Body of pancreas (tissue), 4 donors: ENCODE results near the gene PSMD3. TPM values are rescaled to one million over a fixed set of nuclear protein-coding genes. Genes with fewer than 3 reads are reported as not detected.
A peak's percentile ranks its signal among the peaks of the same experiment; 100 is the strongest.

Source experiments
- ATAC-seq: fragments of 150-250 bp; one replicate; pipeline ENCODE4 v1.9.1; 2016
- DNase-seq, 4 donors: peaks; one replicate each; pipeline ENCODE4 v3.0.0-alpha.2; 2019
- H3K27ac ChIP-seq, 4 donors: fragments of 200-600 bp; sonication (generic); 1 replicate in 3 of 4; 2 replicates in 1 of 4; pipeline versions ENCODE4 v1.5.1 to v1.6.1; 2016 to 2019; ENCODE audit warnings: mild to moderate bottlenecking in 1 of 4, mixed read lengths in 1 of 4, moderate library complexity in 1 of 4
- H3K27me3 ChIP-seq, 2 donors: fragments of 200-600 bp; sonication (generic); one replicate each; pipeline ENCODE4 v1.6.0; 2016; ENCODE audit warnings: mild to moderate bottlenecking in 1 of 2
- H3K36me3 ChIP-seq, 2 donors: fragments of 200-600 bp; sonication (generic); replicated peaks in 1 of 2; 2 replicates each; pipeline ENCODE4 v1.5.1; 2016; ENCODE audit warnings: low read depth in 2 of 2; ENCODE audit not compliant: insufficient read depth in 1 of 2
- H3K4me1 ChIP-seq: fragments of 200-600 bp; sonication (generic); one replicate; pipeline ENCODE4 v1.6.0; 2016
- H3K4me3 ChIP-seq, 2 donors: fragments of 200-600 bp; sonication (generic); 1 replicate in 1 of 2; 2 replicates in 1 of 2; pipeline ENCODE4 v1.5.1; 2016 to 2019
- H3K9me3 ChIP-seq, 3 donors: fragments of 200-600 bp; sonication (generic); 1 replicate in 2 of 3; 2 replicates in 1 of 3; pipeline ENCODE4 v1.5.1; 2016
- CTCF ChIP-seq, 7 experiments: fragments of 450-650 bp in 4 of 7; fragments of 200-600 bp in 3 of 7; sonication (generic) in 3 of 7; IDR thresholded peaks; one replicate each; pipeline ENCODE4 v1.5.1; 2016 to 2019; ENCODE audit warnings: antibody characterized with exemption in 7 of 7
- POLR2A ChIP-seq, 3 donors: fragments of 450-650 bp; IDR thresholded peaks; one replicate each; pipeline ENCODE4 v1.6.1; 2016; ENCODE audit warnings: antibody characterized with exemption in 3 of 3, mild to moderate bottlenecking in 2 of 3
- WGBS, 2 donors: methylation state at CpG; one replicate each; pipeline ENCODE4 v1.1.5; 2017; 5-methylcytosine and 5-hydroxymethylcytosine counted together
- intact Hi-C: fragments of 100-400 bp; cut with DNase I; formaldehyde crosslinking; loops from one replicate; pipeline ENCODE4 v1.15.1; 2023
- total RNA-seq, 2 donors: library from RNA; depleted of rRNA; stranded (reverse); fragments of >200 nt; gene quantifications; one replicate each; pipeline ENCODE4 v1.1.0, GENCODE V29; 2016

PSMD3 gene
- total RNA-seq, 2 donors from 2014 or later, result 39.6 to 40.2 TPM

GRCh38 chr17:39965017-39965699 lies 15.4 kb upstream of the PSMD3 start:
- H3K9me3 ChIP-seq, result no peaks in the 10 kb centered on the region
- no peaks in the 10 kb centered on the region for H3K4me1 ChIP-seq
- ATAC-seq, result no peak
- whole genome bisulfite sequencing, 2 donors, result 53 to 67% methylated on average over 6 to 8 of the region's 8 CpGs
- H3K4me3 ChIP-seq, result no peak overlapping the region
- intact Hi-C loops, result no loop called here
- no peak for DNase-seq
- H3K27ac ChIP-seq, result no peak overlapping the region
- TF ChIP-seq CTCF (IDR thresholded peaks at IDR 0.05), result no peak
- TF ChIP-seq POLR2A (IDR thresholded peaks at IDR 0.05), result no peak
- H3K27me3 ChIP-seq, result no peaks in the 10 kb centered on the region
- no peaks in the 10 kb centered on the region for H3K36me3 ChIP-seq

GRCh38 chr17:39966771-39967170 lies 13.8 kb upstream of the PSMD3 start:
- Histone ChIP-seq H3K27ac (peak overlapping the region in 1 of 4 donors; percentile 23), H3K9me3 (no peaks in the 10 kb centered on the region), H3K4me1 (no peaks in the 10 kb centered on the region), H3K36me3 (no peaks in the 10 kb centered on the region), H3K4me3 (no peak overlapping the region), H3K27me3 (no peaks in the 10 kb centered on the region)
- no peak for TF ChIP-seq CTCF (IDR thresholded peaks at IDR 0.05)
- 63 to 72% methylated on average over 6 of the region's 6 CpGs for WGBS, 2 donors
- ATAC-seq, result no peak
- intact Hi-C loops, result no loop called here
- DNase-seq, result no peak

GRCh38 chr17:39968761-39969160 lies 11.8 kb upstream of the PSMD3 start:
- no peak for DNase-seq
- intact Hi-C loops, result no loop called here
- H3K36me3 ChIP-seq, result no peaks in the 10 kb centered on the region
- H3K4me1 ChIP-seq, result no peaks in the 10 kb centered on the region
- H3K27ac ChIP-seq, result no peak overlapping the region
- no peak overlapping the region for H3K4me3 ChIP-seq
- H3K27me3 ChIP-seq, result no peaks in the 10 kb centered on the region
- no peak for ATAC-seq
- H3K9me3 ChIP-seq, result no peaks in the 10 kb centered on the region
- TF ChIP-seq CTCF (IDR thresholded peaks at IDR 0.05), result no peak
- TF ChIP-seq POLR2A (IDR thresholded peaks at IDR 0.05), result no peak
- WGBS, 2 donors, result 53 to 67% methylated on average over 2 of the region's 2 CpGs

GRCh38 chr17:39969375-39969774 lies 11.2 kb upstream of the PSMD3 start:
- ATAC-seq, result no peak
- no peak for TF ChIP-seq POLR2A (IDR thresholded peaks at IDR 0.05)
- no peak for TF ChIP-seq CTCF (IDR thresholded peaks at IDR 0.05)
- Histone ChIP-seq H3K27ac (no peak overlapping the region), H3K27me3 (no peaks in the 10 kb centered on the region), H3K9me3 (no peaks in the 10 kb centered on the region), H3K4me3 (no peak overlapping the region), H3K4me1 (no peaks in the 10 kb centered on the region), H3K36me3 (no peaks in the 10 kb centered on the region)
- 74% methylated on average over 6 of the region's 6 CpGs for WGBS, 2 donors
- peak in 1 of 4 donors; percentile 37 for DNase-seq
- intact Hi-C loops, result no loop called here

GRCh38 chr17:39970157-39970692 lies 10.4 kb upstream of the PSMD3 start:
- TF ChIP-seq CTCF (IDR thresholded peaks at IDR 0.05) (no peak), POLR2A (IDR thresholded peaks at IDR 0.05) (no peak)
- Histone ChIP-seq H3K9me3 (no peaks in the 10 kb centered on the region), H3K4me3 (no peak overlapping the region), H3K36me3 (no peaks in the 10 kb centered on the region), H3K27ac (no peak overlapping the region), H3K27me3 (no peaks in the 10 kb centered on the region), H3K4me1 (no peaks in the 10 kb centered on the region)
- DNase-seq (no peak), ATAC-seq (no peak)
- intact Hi-C loops, result no loop called here
- 55 to 58% methylated on average over 7 of the region's 7 CpGs for WGBS, 2 donors
